ENCODE results near the gene ITGB2.
A peak's percentile ranks its signal among the peaks of the same experiment; 100 is the strongest.

Gene ITGB2

GRCh38 chr21:44869781-44870747 is 50.6 kb downstream of the ITGB2 start:
- peaks cover 50% of the 10 kb centered on the region for H3K4me1 ChIP-seq (ENCODE audit: control insufficient read depth, low read length)

GRCh38 chr21:44868707-44869106 is 52.0 kb downstream of the ITGB2 start:
- Histone ChIP-seq H3K27me3 (ENCODE audit: control insufficient read depth, low read length) (no peaks in the 10 kb centered on the region), H3K36me3 (ENCODE audit: control insufficient read depth, low read length) (peaks cover 8% of the 10 kb centered on the region; the same call in 1 of the 2 replicates), H3K4me1 (ENCODE audit: control insufficient read depth, low read length) (peaks cover 37% of the 10 kb centered on the region), H3K79me2 (ENCODE audit: control insufficient read depth, low read length) (peaks cover 77% of the 10 kb centered on the region), H3K4me2 (ENCODE audit: low read length) (peak overlapping the region; percentile 15; the same call in 1 of the 2 replicates), H3K27ac (ENCODE audit: low read depth, low read length) (no peak overlapping the region), H4K20me1 (ENCODE audit: control insufficient read depth, insufficient read depth, low read depth, low read length) (peaks cover 27% of the 10 kb centered on the region), H3F3A (ENCODE audit: control insufficient read depth, insufficient read depth) (no peaks in the 10 kb centered on the region), H3K4me3 (ENCODE audit: low read length) (no peak overlapping the region), H3K9me2 (replicated peaks; ENCODE audit: control insufficient read depth, low read length) (no peaks in the 10 kb centered on the region), H3K9me3 (ENCODE audit: control insufficient read depth, insufficient read depth, low read length) (no peaks in the 10 kb centered on the region)
- TF ChIP-seq CTCF (IDR thresholded peaks at IDR 0.05; ENCODE audit: low read depth, low read length, poor library complexity, severe bottlenecking) (no peak), EZH2phosphoT487 (IDR thresholded peaks at IDR 0.05; ENCODE audit: borderline replicate concordance, low read length) (no peak)

More at GRCh38 chr21:44869781-44870747, 50.6 kb downstream of the ITGB2 start:
- no peaks in the 10 kb centered on the region for H3K9me2 ChIP-seq (replicated peaks; ENCODE audit: control insufficient read depth, low read length)
- H3F3A ChIP-seq (ENCODE audit: control insufficient read depth, insufficient read depth): peaks cover 8% of the 10 kb centered on the region; the same call in 1 of the 2 replicates
- peaks cover 27% of the 10 kb centered on the region for H4K20me1 ChIP-seq (ENCODE audit: control insufficient read depth, insufficient read depth, low read depth, low read length)
- TF ChIP-seq CTCF (IDR thresholded peaks at IDR 0.05; ENCODE audit: low read depth, low read length, poor library complexity, severe bottlenecking) (no peak), EZH2phosphoT487 (IDR thresholded peaks at IDR 0.05; ENCODE audit: borderline replicate concordance, low read length) (no peak)
- H3K79me2 ChIP-seq (ENCODE audit: control insufficient read depth, low read length): peaks cover 77% of the 10 kb centered on the region
- peaks cover 12% of the 10 kb centered on the region for H3K27me3 ChIP-seq (ENCODE audit: control insufficient read depth, low read length)
- H3K36me3 ChIP-seq (ENCODE audit: control insufficient read depth, low read length): peaks cover 3% of the 10 kb centered on the region; the same call in 1 of the 2 replicates
- H3K27ac ChIP-seq (ENCODE audit: low read depth, low read length): no peak overlapping the region
- H3K4me3 ChIP-seq (ENCODE audit: low read length): no peak overlapping the region
- H3K4me2 ChIP-seq (ENCODE audit: low read length): no peak overlapping the region
- H3K9me3 ChIP-seq (ENCODE audit: control insufficient read depth, insufficient read depth, low read length): no peaks in the 10 kb centered on the region

- no peaks in the 10 kb centered on the region for H3F3A ChIP-seq (ENCODE audit: control insufficient read depth, insufficient read depth)
- peaks cover 27% of the 10 kb centered on the region for H4K20me1 ChIP-seq (ENCODE audit: control insufficient read depth, insufficient read depth, low read depth, low read length)
- peaks cover 8% of the 10 kb centered on the region; the same call in 1 of the 2 replicates for H3K36me3 ChIP-seq (ENCODE audit: control insufficient read depth, low read length)
- peaks cover 79% of the 10 kb centered on the region for H3K79me2 ChIP-seq (ENCODE audit: control insufficient read depth, low read length)
- no peaks in the 10 kb centered on the region for H3K9me2 ChIP-seq (replicated peaks; ENCODE audit: control insufficient read depth, low read length)
- TF ChIP-seq EZH2phosphoT487 (IDR thresholded peaks at IDR 0.05; ENCODE audit: borderline replicate concordance, low read length): no peak
- TF ChIP-seq CTCF (IDR thresholded peaks at IDR 0.05; ENCODE audit: low read depth, low read length, poor library complexity, severe bottlenecking): no peak
- H3K27ac ChIP-seq (ENCODE audit: low read depth, low read length): no peak overlapping the region
- no peaks in the 10 kb centered on the region for H3K27me3 ChIP-seq (ENCODE audit: control insufficient read depth, low read length)
- H3K9me3 ChIP-seq (ENCODE audit: control insufficient read depth, insufficient read depth, low read length): no peaks in the 10 kb centered on the region
- peak overlapping the region; percentile 15; the same call in 1 of the 2 replicates for H3K4me2 ChIP-seq (ENCODE audit: low read length)
- peaks cover 37% of the 10 kb centered on the region for H3K4me1 ChIP-seq (ENCODE audit: control insufficient read depth, low read length)
- no peak overlapping the region for H3K4me3 ChIP-seq (ENCODE audit: low read length)
These were observed 52.5 kb downstream of the ITGB2 start for GRCh38 chr21:44867999-44868700.

Data from DOHH2 (cell line).